Keratinocyte (primary cell): Measurements from ENCODE around the gene HEXIM1. TPM values are rescaled to one million over a fixed set of nuclear protein-coding genes. Genes with fewer than 3 reads are reported as not detected.

Experiments used
- DNase-seq: peaks from one replicate; pipeline ENCODE4 v3.0.0-alpha.2; 2011; ENCODE audit warnings: low read depth, missing footprints, low spot score
- FAIRE-seq: peaks from 2 replicates; lab custom pipeline; 2011; peaks lifted over from hg19 to GRCh38; lab: Jason Lieb, UNC
- H2AFZ ChIP-seq: 2 replicates; pipeline ENCODE4 v1.6.0; 2012; ENCODE audit warnings: low read length, control low read depth, inconsistent platforms; ENCODE audit not compliant: control insufficient read depth
- H3K27ac ChIP-seq: 2 replicates; pipeline ENCODE4 v1.5.1; 2011; ENCODE audit warnings: low read length; ENCODE audit not compliant: control insufficient read depth, insufficient read depth
- H3K27me3 ChIP-seq: 3 replicates; pipeline ENCODE4 v1.6.0; 2011; ENCODE audit warnings: low read length; ENCODE audit not compliant: control insufficient read depth, insufficient read depth; ENCODE audit errors: extremely low read depth
- H3K36me3 ChIP-seq, 2 experiments: 2 replicates in 1 of 2; 3 replicates in 1 of 2; pipeline ENCODE4 v1.5.1; 2011; ENCODE audit warnings: low read length in 2 of 2, mild to moderate bottlenecking in 1 of 2; ENCODE audit not compliant: control insufficient read depth in 2 of 2, insufficient read depth in 2 of 2; ENCODE audit errors: extremely low read depth in 1 of 2
- H3K4me1 ChIP-seq: 3 replicates; pipeline ENCODE4 v1.5.1; 2011; ENCODE audit warnings: low read length; ENCODE audit not compliant: control insufficient read depth, insufficient read depth; ENCODE audit errors: extremely low read depth
- H3K4me2 ChIP-seq: 3 replicates; pipeline ENCODE4 v1.6.0; 2011; ENCODE audit warnings: low read depth, low read length; ENCODE audit not compliant: control insufficient read depth, insufficient read depth; ENCODE audit errors: extremely low read depth
- H3K4me3 ChIP-seq, 3 experiments: fragments of 200-600 bp in 1 of 3; sonication (generic) in 1 of 3; 2 replicates in 2 of 3; 3 replicates in 1 of 3; pipeline ENCODE4 v1.5.1; 2011 to 2016; ENCODE audit warnings: low read length in 3 of 3, mild to moderate bottlenecking in 3 of 3, control low read depth in 2 of 3, inconsistent platforms in 1 of 3, low read depth in 1 of 3, mixed read lengths in 1 of 3, mixed run types in 1 of 3, moderate library complexity in 1 of 3; ENCODE audit not compliant: control insufficient read depth in 2 of 3, insufficient read depth in 2 of 3; ENCODE audit errors: extremely low read depth in 1 of 3
- H3K79me2 ChIP-seq: 2 replicates; pipeline ENCODE4 v1.6.0; 2012; ENCODE audit warnings: low read length; ENCODE audit not compliant: control insufficient read depth, insufficient read depth
- H3K9ac ChIP-seq: 3 replicates; pipeline ENCODE4 v1.6.0; 2011; ENCODE audit warnings: low read length; ENCODE audit not compliant: control insufficient read depth, insufficient read depth; ENCODE audit errors: extremely low read depth
- H3K9me1 ChIP-seq: 3 replicates; pipeline ENCODE4 v1.6.0; 2011; ENCODE audit warnings: low read length; ENCODE audit not compliant: control insufficient read depth, insufficient read depth; ENCODE audit errors: extremely low read depth
- H3K9me3 ChIP-seq: 2 replicates; pipeline ENCODE4 v1.5.1; 2012; ENCODE audit warnings: low read depth, low read length; ENCODE audit not compliant: control insufficient read depth
- H4K20me1 ChIP-seq: 3 replicates; pipeline ENCODE4 v1.6.0; 2011; ENCODE audit warnings: low read length; ENCODE audit not compliant: control insufficient read depth, insufficient read depth; ENCODE audit errors: extremely low read depth
- CTCF ChIP-seq, 3 experiments: IDR thresholded peaks in 1 of 3; conservative IDR thresholded peaks in 1 of 3; optimal IDR thresholded peaks in 1 of 3; 2 replicates in 2 of 3; 3 replicates in 1 of 3; pipeline versions ENCODE3 to v1.5.1; 2011; ENCODE audit warnings: low read length in 3 of 3, mild to moderate bottlenecking in 3 of 3, moderate library complexity in 2 of 3, control low read depth in 1 of 3, inconsistent platforms in 1 of 3; ENCODE audit not compliant: insufficient read depth in 2 of 3; ENCODE audit errors: extremely low read depth in 1 of 3
- EZH2 ChIP-seq: IDR thresholded peaks from one replicate; pipeline ENCODE4 v1.6.1; 2012; ENCODE audit warnings: inconsistent platforms, mild to moderate bottlenecking, low read length, moderate library complexity
- dilution Hi-C: fragments of 300-500 bp; cut with MboI; formaldehyde crosslinking; loops from one replicate; pipeline ENCODE4 v1.7.0; 2020; ENCODE audit warnings: low sequenced_read_pairs; ENCODE audit not compliant: extremely low pct_ligation_motif_present
- polyA plus RNA-seq, 5 experiments: library from polyadenylated mRNA; depleted of rRNA in 3 of 5; stranded (reverse) in 3 of 5; stranded (forward) in 1 of 5; unstranded in 1 of 5; fragments of >200 nt; gene quantifications; 1 replicate in 1 of 5; 2 replicates in 3 of 5; 3 replicates in 1 of 5; pipeline versions ENCODE4 v1.2.1 to v1.2.3, GENCODE V29; 2011 to 2012; ENCODE audit warnings: missing spikeins in 2 of 5, low read depth in 1 of 5, low replicate concordance in 1 of 5

The HEXIM1 gene
- polyA plus RNA-seq, 1 donor (not counting 4 experiments of a cell fraction or from before 2014, with no cell fraction given): 19.9 TPM

GRCh38 chr17:45110676-45111611, 37.3 kb upstream of the HEXIM1 start:
- TF ChIP-seq CTCF (optimal IDR thresholded peaks at IDR 0.05 in 1 of 3, IDR thresholded peaks at IDR 0.05 in 1 of 3, conservative IDR thresholded peaks at IDR 0.05 in 1 of 3; ENCODE audit: extremely low read depth in 1 of 3, insufficient read depth in 2 of 3, low read length in 3 of 3) (peak in 1 of 3 experiments; percentile 14), EZH2 (no peak)
- H3K36me3 ChIP-seq: peaks cover 38 to 39% of the 10 kb centered on the region in 2 experiments
- no peak for FAIRE-seq

GRCh38 chr17:45111850-45112249, 36.4 kb upstream of the HEXIM1 start:
- Histone ChIP-seq H3K4me3 (no peak overlapping the region), H3K9me1 (no peaks in the 10 kb centered on the region), H3K4me1 (peaks cover 5% of the 10 kb centered on the region), H3K27ac (no peak overlapping the region), H3K9ac (no peak overlapping the region), H3K27me3 (no peaks in the 10 kb centered on the region), H3K4me2 (no peak overlapping the region), H3K79me2 (no peaks in the 10 kb centered on the region), H3K9me3 (no peaks in the 10 kb centered on the region), H2AFZ (no peak overlapping the region), H4K20me1 (peaks cover 3% of the 10 kb centered on the region), H3K36me3 (peaks cover 28 to 35% of the 10 kb centered on the region in 2 experiments)
- dilution Hi-C loops: no loop called here
- DNase-seq (no peak), FAIRE-seq (no peak)
- TF ChIP-seq CTCF (optimal IDR thresholded peaks at IDR 0.05 in 1 of 3, IDR thresholded peaks at IDR 0.05 in 1 of 3, conservative IDR thresholded peaks at IDR 0.05 in 1 of 3; ENCODE audit: extremely low read depth in 1 of 3, insufficient read depth in 2 of 3, low read length in 3 of 3) (no peak), EZH2 (no peak)

More at GRCh38 chr17:45110676-45111611, 37.3 kb upstream of the HEXIM1 start:
- no peaks in the 10 kb centered on the region for H3K79me2 ChIP-seq
- peaks cover 5% of the 10 kb centered on the region for H4K20me1 ChIP-seq
- no peak overlapping the region for H3K4me3 ChIP-seq
- H3K27ac ChIP-seq: no peak overlapping the region
- H3K4me2 ChIP-seq: no peak overlapping the region
- dilution Hi-C loops: no loop called here
- no peak overlapping the region for H2AFZ ChIP-seq
- H3K27me3 ChIP-seq: no peaks in the 10 kb centered on the region
- no peak for DNase-seq
- no peaks in the 10 kb centered on the region for H3K9me3 ChIP-seq
- H3K4me1 ChIP-seq: peaks cover 6% of the 10 kb centered on the region
- H3K9ac ChIP-seq: no peak overlapping the region
- no peaks in the 10 kb centered on the region for H3K9me1 ChIP-seq
